ENCODE results near the gene EFCC1. TPM values are rescaled to one million over a fixed set of nuclear protein-coding genes. Genes with fewer than 3 reads are reported as not detected.

EFCC1 gene
- total and polyA plus RNA-seq, 8 donors: 0.56 to 6.1 (median 0.73) TPM

- TF ChIP-seq CTCF (IDR thresholded peaks at IDR 0.05): no peak
- intact Hi-C loops (cut with DNase I): no loop called here
- FAIRE-seq (no peak), ATAC-seq (no peak), DNase-seq (no peak)
- no peak overlapping the region for H3K27ac ChIP-seq
- H3K9me3 ChIP-seq: no peaks in the 10 kb centered on the region
- WGBS, 2 donors: 66 to 68% methylated on average over 8 of the region's 8 CpGs
- H3K36me3 ChIP-seq: no peaks in the 10 kb centered on the region
- no peak overlapping the region for H3K4me3 ChIP-seq
- no peaks in the 10 kb centered on the region for H3K4me1 ChIP-seq
- no peaks in the 10 kb centered on the region for H3K27me3 ChIP-seq
Measured at GRCh38 chr3:129081503-129081902, 80.4 kb downstream of the EFCC1 start.

- FAIRE-seq (no peak), DNase-seq (peak in 1 of 6 donors; percentile 13), ATAC-seq (no peak)
- intact Hi-C loops (cut with DNase I): no loop called here
- Histone ChIP-seq H3K36me3 (no peaks in the 10 kb centered on the region), H3K9me3 (no peaks in the 10 kb centered on the region), H3K27me3 (no peaks in the 10 kb centered on the region), H3K27ac (no peak overlapping the region), H3K4me3 (no peak overlapping the region), H3K4me1 (peaks cover 2 to 3% (median 2%) of the 10 kb centered on the region in 3 donors)
- TF ChIP-seq CTCF (IDR thresholded peaks at IDR 0.05): no peak
- WGBS, 2 donors: 75 to 85% methylated on average over 9 of the region's 9 CpGs
Measured at GRCh38 chr3:129082026-129082425, 80.9 kb downstream of the EFCC1 start.

- Histone ChIP-seq H3K27ac (no peak overlapping the region), H3K36me3 (no peaks in the 10 kb centered on the region), H3K9me3 (no peaks in the 10 kb centered on the region), H3K4me3 (no peak overlapping the region), H3K27me3 (no peaks in the 10 kb centered on the region), H3K4me1 (peaks cover 5 to 7% (median 6%) of the 10 kb centered on the region in 3 donors)
- no peak for FAIRE-seq
- no peak for TF ChIP-seq CTCF (IDR thresholded peaks at IDR 0.05)
- ATAC-seq: no peak
- intact Hi-C loops (cut with DNase I): no loop called here
- WGBS, 2 donors: 73 to 78% methylated on average over 6 of the region's 6 CpGs
- peak in 1 of 6 donors; percentile 53 for DNase-seq
Measured at GRCh38 chr3:129084501-129084900, 83.4 kb downstream of the EFCC1 start.

- Histone ChIP-seq H3K36me3 (no peaks in the 10 kb centered on the region), H3K27me3 (no peaks in the 10 kb centered on the region), H3K4me1 (peaks cover 5 to 7% (median 6%) of the 10 kb centered on the region in 3 donors), H3K27ac (no peak overlapping the region), H3K9me3 (no peaks in the 10 kb centered on the region), H3K4me3 (no peak overlapping the region)
- WGBS, 2 donors: 96% methylated on average over 12 of the region's 12 CpGs
- ATAC-seq (no peak), DNase-seq (peak in 1 of 6 donors; percentile 47), FAIRE-seq (no peak)
- intact Hi-C loops (cut with DNase I): no loop called here
- TF ChIP-seq CTCF (IDR thresholded peaks at IDR 0.05): no peak
Measured at GRCh38 chr3:129085165-129085715, 84.1 kb downstream of the EFCC1 start.

GRCh38 chr3:129085818-129086217 lies 84.7 kb downstream of the EFCC1 start:
- H3K27me3 ChIP-seq: no peaks in the 10 kb centered on the region
- 96 to 99% methylated on average over 4 of the region's 4 CpGs for WGBS, 2 donors
- ATAC-seq (no peak), FAIRE-seq (no peak), DNase-seq (peak in 1 of 6 donors; percentile 43)
- H3K4me1 ChIP-seq: peaks cover 5 to 7% (median 6%) of the 10 kb centered on the region in 3 donors
- H3K36me3 ChIP-seq: no peaks in the 10 kb centered on the region
- H3K4me3 ChIP-seq: no peak overlapping the region
- intact Hi-C loops (cut with DNase I): no loop called here
- no peak overlapping the region for H3K27ac ChIP-seq
- no peaks in the 10 kb centered on the region for H3K9me3 ChIP-seq
- no peak for TF ChIP-seq CTCF (IDR thresholded peaks at IDR 0.05)

Data from pancreas (tissue), 10 donors.